Activated T-cell treated with anti-CD3 and anti-CD28 coated beads, Interleukin-2, amount 50 U/mL, for 72 hours (primary cell): Measurements from ENCODE around the gene IRX4. TPM values are rescaled to one million over a fixed set of nuclear protein-coding genes. Genes with fewer than 3 reads are reported as not detected.

Experiments
- ATAC-seq, 2 donors: fragments of 150-1000 bp; cut with Tn5 transposase; replicated peaks in 1 of 2; 2 replicates each; pipeline ENCODE4 v1.10.0; 2021; ENCODE audit warnings: moderate library complexity in 2 of 2, mild to moderate bottlenecking in 1 of 2
- DNase-seq, 2 donors: peaks; one replicate each; pipeline ENCODE4 v3.0.0; 2021 to 2022; ENCODE audit warnings: mixed read lengths in 1 of 2
- H3K27ac Mint-ChIP-seq: one replicate; pipeline ENCODE4 v1.8.0; 2022; ENCODE audit warnings: mild to moderate bottlenecking, moderate library complexity, mixed read lengths
- H3K27me3 Mint-ChIP-seq: one replicate; pipeline ENCODE4 v1.8.0; 2022; ENCODE audit warnings: low read depth, mixed read lengths
- H3K36me3 Mint-ChIP-seq, 2 donors: one replicate each; pipeline ENCODE4 v1.8.0; 2022; ENCODE audit warnings: mixed read lengths in 2 of 2, mild to moderate bottlenecking in 1 of 2; ENCODE audit not compliant: insufficient read depth in 2 of 2
- H3K4me1 Mint-ChIP-seq: one replicate; pipeline ENCODE4 v1.8.0; 2022; ENCODE audit warnings: low read depth, mixed read lengths
- H3K4me3 Mint-ChIP-seq, 2 donors: one replicate each; pipeline ENCODE4 v1.8.0; 2022; ENCODE audit warnings: mild to moderate bottlenecking in 2 of 2, mixed read lengths in 2 of 2, moderate library complexity in 2 of 2
- H3K9me3 Mint-ChIP-seq, 2 donors: one replicate each; pipeline ENCODE4 v1.8.0; 2022; ENCODE audit warnings: mixed read lengths in 2 of 2
- total RNA-seq, 2 donors: library from RNA; stranded (reverse); gene quantifications; one replicate each; pipeline ENCODE4 v1.2.3, GENCODE V29; 2022

The IRX4 gene
- total RNA-seq, 2 donors from 2014 or later = not detected

DNA sequence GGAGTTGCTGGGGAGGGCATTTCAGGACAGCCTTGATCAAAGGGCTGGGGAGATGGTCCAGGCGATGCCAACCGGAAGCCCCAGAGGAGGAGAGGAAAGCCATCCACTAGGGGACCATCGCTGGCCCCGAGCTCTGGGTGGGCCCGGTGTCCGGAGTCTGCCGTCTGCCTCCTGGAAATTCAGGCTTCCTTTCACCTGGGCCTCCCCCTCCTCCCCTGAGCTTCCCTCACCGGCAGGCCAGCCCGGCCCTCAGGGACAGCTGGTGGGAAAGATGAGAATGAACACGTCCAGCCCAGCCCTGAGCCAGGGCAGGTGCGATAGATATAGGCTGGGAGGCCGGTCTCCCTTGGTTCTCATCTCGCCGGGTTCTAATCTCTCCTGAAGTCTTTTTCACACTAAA is 17.2 kb downstream of the IRX4 start:
- Mint-ChIP-seq H3K4me3 (no peak overlapping the region), H3K36me3 (no peaks in the 10 kb centered on the region), H3K4me1 (no peaks in the 10 kb centered on the region), H3K9me3 (no peaks in the 10 kb centered on the region), H3K27ac (no peak overlapping the region), H3K27me3 (no peaks in the 10 kb centered on the region)
- DNase-seq = no peak
- ATAC-seq = no peak

GRCh38 chr5:1864896-1865440 is 17.8 kb downstream of the IRX4 start:
- Mint-ChIP-seq H3K9me3 (no peaks in the 10 kb centered on the region), H3K27ac (no peak overlapping the region), H3K4me1 (no peaks in the 10 kb centered on the region), H3K27me3 (no peaks in the 10 kb centered on the region), H3K36me3 (no peaks in the 10 kb centered on the region), H3K4me3 (no peak overlapping the region)
- no peak for DNase-seq
- ATAC-seq = no peak

GRCh38 chr5:1860949-1861348 is 21.8 kb downstream of the IRX4 start:
- ATAC-seq = no peak
- no peak overlapping the region for H3K27ac Mint-ChIP-seq
- no peak for DNase-seq
- peaks cover 3% of the 10 kb centered on the region for H3K27me3 Mint-ChIP-seq
- H3K4me1 Mint-ChIP-seq = no peaks in the 10 kb centered on the region
- no peaks in the 10 kb centered on the region for H3K36me3 Mint-ChIP-seq
- no peak overlapping the region for H3K4me3 Mint-ChIP-seq
- no peaks in the 10 kb centered on the region for H3K9me3 Mint-ChIP-seq

- Mint-ChIP-seq H3K4me1 (no peaks in the 10 kb centered on the region), H3K9me3 (no peaks in the 10 kb centered on the region), H3K27me3 (peaks cover 11% of the 10 kb centered on the region), H3K36me3 (no peaks in the 10 kb centered on the region), H3K27ac (no peak overlapping the region), H3K4me3 (no peak overlapping the region)
- ATAC-seq (no peak), DNase-seq (no peak)
These were observed 22.6 kb downstream of the IRX4 start for GRCh38 chr5:1860021-1860610.

GRCh38 chr5:1859099-1859498 is 23.6 kb downstream of the IRX4 start:
- H3K4me3 Mint-ChIP-seq = no peak overlapping the region
- H3K9me3 Mint-ChIP-seq = no peaks in the 10 kb centered on the region
- peaks cover 17% of the 10 kb centered on the region for H3K27me3 Mint-ChIP-seq
- H3K36me3 Mint-ChIP-seq = no peaks in the 10 kb centered on the region
- ATAC-seq (no peak), DNase-seq (no peak)
- no peaks in the 10 kb centered on the region for H3K4me1 Mint-ChIP-seq
- no peak overlapping the region for H3K27ac Mint-ChIP-seq

DNA sequence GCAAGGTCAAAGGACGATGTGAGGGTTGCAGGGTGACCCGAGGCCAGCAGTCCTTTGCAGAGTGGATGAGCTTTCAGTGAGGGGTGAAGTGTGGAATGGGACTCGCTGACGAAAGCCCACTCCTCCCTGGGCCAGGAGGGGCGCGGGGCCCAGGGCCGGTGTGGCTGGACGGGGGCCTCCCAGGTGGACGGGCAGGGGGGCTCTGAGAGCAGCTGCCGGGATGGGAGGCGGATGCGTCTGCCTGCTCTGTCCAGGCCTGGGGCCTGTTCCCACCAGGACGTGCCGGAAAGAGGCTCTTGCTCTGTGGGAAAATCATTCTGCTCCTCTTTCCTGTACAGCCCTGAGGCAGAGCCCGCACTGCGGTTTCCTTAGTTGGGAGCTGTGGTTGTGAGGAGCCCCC is 24.3 kb downstream of the IRX4 start:
- DNase-seq = no peak
- H3K27me3 Mint-ChIP-seq = peaks cover 23% of the 10 kb centered on the region

DNA sequence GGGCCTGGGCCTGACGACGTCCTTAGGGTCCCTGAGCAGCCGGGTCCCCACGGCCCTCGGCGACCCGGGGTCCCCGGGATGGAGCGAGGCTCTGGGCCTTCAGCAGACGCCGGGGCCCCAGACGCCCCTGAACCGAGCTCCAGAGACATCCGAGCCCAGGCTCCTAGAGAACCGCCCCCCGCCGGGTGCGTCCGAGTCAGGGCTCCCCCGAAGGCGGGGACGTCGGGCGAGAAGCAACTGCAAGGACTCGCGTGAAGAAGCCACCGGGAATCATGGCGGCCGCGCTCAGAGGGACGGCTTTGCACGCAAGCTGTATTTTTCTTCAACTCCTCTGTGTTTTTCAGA is 25.5 kb downstream of the IRX4 start:
- H3K27ac Mint-ChIP-seq = no peak overlapping the region
- H3K4me1 Mint-ChIP-seq = no peaks in the 10 kb centered on the region
- no peaks in the 10 kb centered on the region for H3K36me3 Mint-ChIP-seq
- ATAC-seq (no peak), DNase-seq (no peak)
- H3K4me3 Mint-ChIP-seq = no peak overlapping the region
- peaks cover 30% of the 10 kb centered on the region for H3K27me3 Mint-ChIP-seq
- no peaks in the 10 kb centered on the region for H3K9me3 Mint-ChIP-seq

More for the DNA sequence above, 24.3 kb downstream of the IRX4 start:
- H3K4me1 Mint-ChIP-seq = no peaks in the 10 kb centered on the region
- no peak for ATAC-seq
- no peaks in the 10 kb centered on the region for H3K9me3 Mint-ChIP-seq
- no peak overlapping the region for H3K27ac Mint-ChIP-seq
- no peaks in the 10 kb centered on the region for H3K36me3 Mint-ChIP-seq
- H3K4me3 Mint-ChIP-seq = no peak overlapping the region

- Mint-ChIP-seq H3K36me3 (no peaks in the 10 kb centered on the region), H3K9me3 (no peaks in the 10 kb centered on the region), H3K27me3 (peaks cover 32% of the 10 kb centered on the region), H3K4me1 (no peaks in the 10 kb centered on the region), H3K27ac (no peak overlapping the region), H3K4me3 (no peak overlapping the region)
- DNase-seq (no peak), ATAC-seq (no peak)
These were observed 26.0 kb downstream of the IRX4 start for GRCh38 chr5:1856596-1857255.

DNA sequence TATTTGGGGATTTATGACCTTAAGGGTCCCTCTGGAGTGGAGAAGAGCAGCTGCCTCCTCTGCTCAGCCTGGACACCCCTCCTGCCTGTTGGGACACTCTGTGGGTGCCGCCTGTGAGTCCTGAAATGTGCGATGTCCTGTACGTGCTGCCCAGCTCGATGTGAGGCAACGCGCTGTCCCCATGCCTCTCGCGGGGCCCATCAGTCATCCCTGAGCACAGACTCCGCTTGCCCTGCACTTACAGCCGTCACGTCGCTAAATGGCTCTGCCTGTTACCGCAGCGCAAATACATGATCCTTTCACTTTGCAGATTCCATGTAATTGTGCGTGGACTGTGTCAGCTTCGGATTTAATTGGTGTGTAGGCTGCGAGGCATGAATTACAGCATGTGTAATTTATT is 27.1 kb downstream of the IRX4 start:
- no peaks in the 10 kb centered on the region for H3K9me3 Mint-ChIP-seq
- no peaks in the 10 kb centered on the region for H3K4me1 Mint-ChIP-seq
- no peak for DNase-seq
- H3K36me3 Mint-ChIP-seq = no peaks in the 10 kb centered on the region
- no peak overlapping the region for H3K27ac Mint-ChIP-seq
- no peak for ATAC-seq
- H3K27me3 Mint-ChIP-seq = peaks cover 43% of the 10 kb centered on the region
- no peak overlapping the region for H3K4me3 Mint-ChIP-seq

GRCh38 chr5:1855075-1855474 is 27.6 kb downstream of the IRX4 start:
- ATAC-seq = no peak
- Mint-ChIP-seq H3K4me3 (no peak overlapping the region), H3K9me3 (no peaks in the 10 kb centered on the region)

DNA sequence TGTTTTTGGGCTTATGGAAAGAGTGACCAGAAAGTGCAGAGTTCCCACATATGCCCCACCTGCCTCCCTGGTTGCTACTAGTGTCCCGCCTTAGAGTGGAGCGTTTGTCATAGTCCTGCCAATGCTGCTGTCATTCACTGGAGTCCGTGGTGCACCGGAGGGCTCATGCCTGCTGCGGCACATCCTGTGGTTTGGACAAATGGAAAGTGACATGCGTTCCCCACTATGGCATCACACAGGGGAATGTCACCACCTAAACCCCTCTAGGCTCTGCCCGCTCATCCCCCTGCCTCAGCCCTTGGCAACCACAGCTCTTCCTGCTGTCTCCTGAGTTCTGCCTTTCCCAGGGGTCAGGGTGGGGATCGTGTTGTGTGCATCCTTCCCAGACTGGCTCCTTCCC is 29.2 kb downstream of the IRX4 start:
- Mint-ChIP-seq H3K27ac (no peak overlapping the region), H3K9me3 (no peaks in the 10 kb centered on the region), H3K4me1 (no peaks in the 10 kb centered on the region), H3K4me3 (no peak overlapping the region), H3K36me3 (no peaks in the 10 kb centered on the region), H3K27me3 (peaks cover 52% of the 10 kb centered on the region)
- no peak for DNase-seq
- ATAC-seq = no peak

More at GRCh38 chr5:1855075-1855474, 27.6 kb downstream of the IRX4 start:
- no peak for DNase-seq
- H3K36me3 Mint-ChIP-seq = no peaks in the 10 kb centered on the region
- H3K27me3 Mint-ChIP-seq = peaks cover 44% of the 10 kb centered on the region
- no peaks in the 10 kb centered on the region for H3K4me1 Mint-ChIP-seq
- no peak overlapping the region for H3K27ac Mint-ChIP-seq

GRCh38 chr5:1852324-1852947 is 30.3 kb downstream of the IRX4 start:
- H3K4me1 Mint-ChIP-seq = no peaks in the 10 kb centered on the region
- ATAC-seq (no peak), DNase-seq (no peak)
- H3K9me3 Mint-ChIP-seq = no peaks in the 10 kb centered on the region
- no peaks in the 10 kb centered on the region for H3K36me3 Mint-ChIP-seq
- H3K27ac Mint-ChIP-seq = no peak overlapping the region
- peaks cover 58% of the 10 kb centered on the region for H3K27me3 Mint-ChIP-seq
- no peak overlapping the region for H3K4me3 Mint-ChIP-seq

DNA sequence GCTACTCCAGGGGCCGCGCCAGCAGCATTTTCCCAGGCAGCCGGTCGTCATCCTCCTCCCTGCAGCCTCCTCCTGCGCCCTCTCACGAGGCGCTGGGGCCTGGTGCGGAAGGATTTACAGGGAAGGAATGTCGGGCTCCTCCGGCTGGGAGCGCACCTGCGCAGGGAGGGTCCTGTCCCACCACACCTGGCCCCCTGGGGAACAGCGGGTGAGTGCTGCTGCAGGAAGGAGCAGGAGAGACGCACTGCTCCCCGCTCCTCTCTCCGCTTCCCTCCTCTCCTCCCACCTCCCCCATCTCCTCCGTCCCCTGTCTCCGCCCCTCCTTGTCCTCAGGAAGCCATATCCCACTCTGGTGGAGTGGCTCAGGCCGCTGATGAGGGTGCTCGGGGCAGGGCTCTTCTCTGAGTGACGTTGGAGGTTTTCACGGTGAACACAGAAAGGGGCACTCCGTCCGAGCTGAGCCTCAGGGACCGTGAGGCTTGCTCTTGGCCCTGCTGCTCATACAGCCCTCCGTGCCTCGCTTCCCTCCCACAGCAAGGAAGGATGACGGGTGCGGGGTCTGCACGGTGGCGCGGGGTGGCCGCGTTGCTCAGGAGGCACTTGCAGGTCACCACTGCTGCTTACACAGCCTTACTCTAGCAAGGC is 31.3 kb downstream of the IRX4 start:
- Mint-ChIP-seq H3K27ac (no peak overlapping the region), H3K36me3 (no peaks in the 10 kb centered on the region), H3K4me3 (no peak overlapping the region), H3K9me3 (no peaks in the 10 kb centered on the region), H3K27me3 (peaks cover 63% of the 10 kb centered on the region), H3K4me1 (no peaks in the 10 kb centered on the region)
- no peak for DNase-seq
- no peak for ATAC-seq
